Measurements from ENCODE around the gene HTD2.

DNA sequence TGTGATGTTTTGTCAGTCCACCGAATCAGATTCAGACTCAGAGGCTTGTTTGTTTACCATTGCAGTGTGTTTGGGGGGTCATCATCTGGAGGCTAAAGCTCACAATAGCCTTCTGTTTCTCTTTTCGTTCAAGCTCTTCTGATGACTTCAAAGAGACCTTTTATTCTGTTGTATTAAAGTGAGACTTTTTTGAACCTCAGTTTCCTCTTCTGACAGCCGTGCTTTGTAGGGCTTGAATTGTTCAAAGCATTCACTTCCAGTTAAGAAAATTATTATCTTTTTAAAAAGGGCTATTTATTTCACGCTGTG, 27.6 kb downstream of the HTD2 start:
- TF ChIP-seq, protein P1, sequence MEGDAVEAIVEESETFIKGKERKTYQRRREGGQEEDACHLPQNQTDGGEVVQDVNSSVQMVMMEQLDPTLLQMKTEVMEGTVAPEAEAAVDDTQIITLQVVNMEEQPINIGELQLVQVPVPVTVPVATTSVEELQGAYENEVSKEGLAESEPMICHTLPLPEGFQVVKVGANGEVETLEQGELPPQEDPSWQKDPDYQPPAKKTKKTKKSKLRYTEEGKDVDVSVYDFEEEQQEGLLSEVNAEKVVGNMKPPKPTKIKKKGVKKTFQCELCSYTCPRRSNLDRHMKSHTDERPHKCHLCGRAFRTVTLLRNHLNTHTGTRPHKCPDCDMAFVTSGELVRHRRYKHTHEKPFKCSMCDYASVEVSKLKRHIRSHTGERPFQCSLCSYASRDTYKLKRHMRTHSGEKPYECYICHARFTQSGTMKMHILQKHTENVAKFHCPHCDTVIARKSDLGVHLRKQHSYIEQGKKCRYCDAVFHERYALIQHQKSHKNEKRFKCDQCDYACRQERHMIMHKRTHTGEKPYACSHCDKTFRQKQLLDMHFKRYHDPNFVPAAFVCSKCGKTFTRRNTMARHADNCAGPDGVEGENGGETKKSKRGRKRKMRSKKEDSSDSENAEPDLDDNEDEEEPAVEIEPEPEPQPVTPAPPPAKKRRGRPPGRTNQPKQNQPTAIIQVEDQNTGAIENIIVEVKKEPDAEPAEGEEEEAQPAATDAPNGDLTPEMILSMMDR (conservative IDR thresholded peaks at IDR 0.05): no peak
- TF ChIP-seq EZH2 (IDR thresholded peaks at IDR 0.05; ENCODE audit: low read depth): no peak

All from PC-9 (cell line).